Lower leg skin (tissue), 4 donors: ENCODE data around the gene TRMT13. TPM values are rescaled to one million over a fixed set of nuclear protein-coding genes. Genes with fewer than 3 reads are reported as not detected.

Source experiments
- DNase-seq, 2 donors: peaks; one replicate each; pipeline ENCODE4 v3.0.0-alpha.2; 2019; ENCODE audit warnings: low spot score in 2 of 2
- H3K4me3 ChIP-seq: fragments of 200-600 bp; sonication (generic); 2 replicates; pipeline ENCODE4 v1.5.1; 2017; ENCODE audit warnings: mild to moderate bottlenecking, low read depth; ENCODE audit not compliant: poor library complexity, severe bottlenecking
- CTCF ChIP-seq, 3 donors: fragments of 450-650 bp; IDR thresholded peaks; one replicate each; pipeline ENCODE4 v1.5.1; 2016; ENCODE audit warnings: antibody characterized with exemption in 3 of 3, mild to moderate bottlenecking in 3 of 3, moderate library complexity in 2 of 3
- POLR2A ChIP-seq, 2 donors: fragments of 450-650 bp; IDR thresholded peaks; one replicate each; pipeline ENCODE4 v1.6.1; 2016 to 2017; ENCODE audit warnings: antibody characterized with exemption in 2 of 2, mild to moderate bottlenecking in 1 of 2, moderate library complexity in 1 of 2
- WGBS, 2 donors: methylation state at CpG; one replicate each; pipeline ENCODE4 v1.1.5; 2018; 5-methylcytosine and 5-hydroxymethylcytosine counted together
- intact Hi-C: fragments of 100-400 bp; cut with DNase I; formaldehyde crosslinking; loops from one replicate; pipeline ENCODE4 v1.15.0; 2023; ENCODE audit warnings: low total_unique reads
- total RNA-seq, 4 donors: library from RNA; depleted of rRNA; stranded (reverse); fragments of >200 nt; gene quantifications; one replicate each; pipeline ENCODE4 v1.1.0, GENCODE V29; 2016

The TRMT13 gene
- total RNA-seq, 4 donors from 2014 or later, result 10.3 to 43.5 (median 13.4) TPM

- intact Hi-C loops, result no loop called here
- 95 to 96% methylated on average over 2 of the region's 2 CpGs for WGBS, 2 donors
- no peak for TF ChIP-seq POLR2A (IDR thresholded peaks at IDR 0.05)
- no peak for TF ChIP-seq CTCF (IDR thresholded peaks at IDR 0.05)
- no peak for DNase-seq
- H3K4me3 ChIP-seq, result no peak overlapping the region
Measured at GRCh38 chr1:100101564-100101963, 31.4 kb upstream of the TRMT13 start.

GRCh38 chr1:100107696-100108095 is 25.3 kb upstream of the TRMT13 start:
- 90 to 92% methylated on average over 4 of the region's 4 CpGs for WGBS, 2 donors
- no peak overlapping the region for H3K4me3 ChIP-seq
- TF ChIP-seq POLR2A (IDR thresholded peaks at IDR 0.05), result no peak
- no peak for TF ChIP-seq CTCF (IDR thresholded peaks at IDR 0.05)
- intact Hi-C loops, result no loop called here
- no peak for DNase-seq

DNA sequence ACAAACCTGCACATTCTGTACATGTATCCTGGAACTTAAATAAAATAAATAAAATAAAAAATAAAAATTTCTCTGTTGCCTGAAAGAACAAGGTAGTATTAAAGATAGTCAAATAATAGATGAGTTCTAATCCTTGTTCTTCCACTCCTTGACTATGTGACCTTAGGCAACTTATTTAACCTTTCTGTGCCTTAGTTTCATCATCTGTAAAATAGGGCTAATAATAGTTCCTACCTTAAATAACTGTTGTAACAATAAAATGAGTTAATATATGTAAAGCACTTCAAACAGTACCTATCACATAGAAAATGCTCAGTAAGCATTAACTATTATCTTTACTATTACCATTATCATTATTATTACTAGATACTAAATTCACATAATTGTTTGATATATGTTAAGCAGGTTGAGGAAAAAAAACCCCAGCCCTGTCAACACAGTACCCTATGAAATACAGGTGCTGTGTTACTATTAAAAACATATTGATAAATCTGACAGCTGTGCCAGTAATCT is 23.4 kb upstream of the TRMT13 start:
- TF ChIP-seq CTCF (IDR thresholded peaks at IDR 0.05), result no peak
- TF ChIP-seq POLR2A (IDR thresholded peaks at IDR 0.05), result no peak
- intact Hi-C loops, result no loop called here
- H3K4me3 ChIP-seq, result no peak overlapping the region
- no peak for DNase-seq

DNA sequence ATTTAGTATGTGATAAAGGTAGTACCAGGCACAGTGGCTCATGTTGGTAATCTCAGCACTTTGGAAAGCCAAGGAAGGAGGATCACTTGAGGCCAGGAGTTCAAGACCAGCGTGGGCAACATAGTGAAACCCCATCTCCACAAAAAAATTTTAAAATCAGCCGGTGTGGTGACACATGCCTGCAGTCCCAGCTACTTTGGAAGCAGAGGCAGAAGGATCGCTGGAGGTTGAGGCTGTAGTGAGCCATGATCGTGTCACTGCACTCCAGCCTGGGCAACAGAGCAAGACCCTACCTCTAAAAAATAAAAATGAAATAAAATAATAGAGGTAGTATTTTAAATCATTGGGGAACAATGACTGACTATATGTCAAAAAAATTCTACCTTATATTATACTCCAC is 17.4 kb upstream of the TRMT13 start:
- H3K4me3 ChIP-seq, result no peak overlapping the region
- no peak for TF ChIP-seq POLR2A (IDR thresholded peaks at IDR 0.05)
- no peak for TF ChIP-seq CTCF (IDR thresholded peaks at IDR 0.05)
- no peak for DNase-seq
- 94 to 98% methylated on average over 4 of the region's 4 CpGs for WGBS, 2 donors
- intact Hi-C loops, result no loop called here

GRCh38 chr1:100122177-100122576 is 10.8 kb upstream of the TRMT13 start:
- no peak for DNase-seq
- H3K4me3 ChIP-seq, result no peak overlapping the region
- WGBS, 2 donors, result 74% methylated on average over 1 of the region's 1 CpG
- intact Hi-C loops, result no loop called here
- TF ChIP-seq POLR2A (IDR thresholded peaks at IDR 0.05), result no peak
- TF ChIP-seq CTCF (IDR thresholded peaks at IDR 0.05), result no peak

GRCh38 chr1:100127226-100127625 is 5.7 kb upstream of the TRMT13 start:
- no peak for DNase-seq
- no peak for TF ChIP-seq CTCF (IDR thresholded peaks at IDR 0.05)
- no peak for TF ChIP-seq POLR2A (IDR thresholded peaks at IDR 0.05)
- H3K4me3 ChIP-seq, result no peak overlapping the region
- intact Hi-C loops, result no loop called here
- 84 to 85% methylated on average over 1 of the region's 1 CpG for WGBS, 2 donors
